Mammary microvascular endothelial cell (primary cell): Measurements from ENCODE around the gene VKORC1L1. TPM values are rescaled to one million over a fixed set of nuclear protein-coding genes. Genes with fewer than 3 reads are reported as not detected.

Experiments used
- total RNA-seq: library from RNA; depleted of rRNA; stranded (reverse); fragments of >200 nt; gene quantifications from 2 replicates; pipeline ENCODE4 v1.2.3, GENCODE V29; 2015

The VKORC1L1 gene
- total RNA-seq = 19.4 and 20.5 TPM in 2 replicates

DNA sequence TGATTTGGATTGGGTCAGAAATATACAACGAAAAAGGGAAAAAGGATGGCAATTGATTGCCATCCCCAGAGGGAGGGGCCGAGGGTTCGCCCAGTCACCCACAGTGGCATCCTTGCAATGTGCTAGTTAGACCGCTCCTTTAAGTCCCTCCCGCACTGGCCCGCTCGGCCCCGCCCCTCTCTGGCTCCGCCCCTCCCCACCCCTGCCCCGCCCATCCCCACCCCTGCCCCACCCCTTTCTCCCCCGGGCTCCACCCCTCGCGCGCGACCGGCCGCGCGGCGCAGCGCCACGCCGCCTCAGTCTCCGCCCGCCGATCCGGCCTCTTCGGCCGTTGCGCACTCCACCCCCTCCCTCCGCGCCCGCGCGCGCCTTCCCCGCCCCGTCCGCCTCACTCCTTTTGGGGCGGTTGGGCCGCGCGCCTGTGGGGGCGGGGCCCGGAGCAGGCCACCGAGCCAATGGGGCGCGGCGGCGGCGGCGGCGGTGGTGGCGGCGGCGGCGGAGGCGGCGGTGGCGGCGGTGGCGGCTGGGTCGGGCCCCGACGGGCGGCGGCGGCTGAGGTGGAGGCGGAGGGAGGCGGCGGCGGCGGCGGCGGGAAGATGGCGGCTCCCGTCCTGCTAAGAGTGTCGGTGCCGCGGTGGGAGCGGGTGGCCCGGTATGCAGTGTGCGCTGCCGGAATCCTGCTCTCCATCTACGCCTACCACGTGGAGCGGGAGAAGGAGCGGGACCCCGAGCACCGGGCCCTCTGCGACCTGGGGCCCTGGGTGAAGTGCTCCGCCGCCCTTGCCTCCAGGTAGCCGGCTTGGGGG is at the start of gene VKORC1L1:
Gene VKORC1L1 (plus strand): TSS at position 299 of the 806 bp plus-strand sequence. CDS start 298 bp downstream, at position 597.

DNA sequence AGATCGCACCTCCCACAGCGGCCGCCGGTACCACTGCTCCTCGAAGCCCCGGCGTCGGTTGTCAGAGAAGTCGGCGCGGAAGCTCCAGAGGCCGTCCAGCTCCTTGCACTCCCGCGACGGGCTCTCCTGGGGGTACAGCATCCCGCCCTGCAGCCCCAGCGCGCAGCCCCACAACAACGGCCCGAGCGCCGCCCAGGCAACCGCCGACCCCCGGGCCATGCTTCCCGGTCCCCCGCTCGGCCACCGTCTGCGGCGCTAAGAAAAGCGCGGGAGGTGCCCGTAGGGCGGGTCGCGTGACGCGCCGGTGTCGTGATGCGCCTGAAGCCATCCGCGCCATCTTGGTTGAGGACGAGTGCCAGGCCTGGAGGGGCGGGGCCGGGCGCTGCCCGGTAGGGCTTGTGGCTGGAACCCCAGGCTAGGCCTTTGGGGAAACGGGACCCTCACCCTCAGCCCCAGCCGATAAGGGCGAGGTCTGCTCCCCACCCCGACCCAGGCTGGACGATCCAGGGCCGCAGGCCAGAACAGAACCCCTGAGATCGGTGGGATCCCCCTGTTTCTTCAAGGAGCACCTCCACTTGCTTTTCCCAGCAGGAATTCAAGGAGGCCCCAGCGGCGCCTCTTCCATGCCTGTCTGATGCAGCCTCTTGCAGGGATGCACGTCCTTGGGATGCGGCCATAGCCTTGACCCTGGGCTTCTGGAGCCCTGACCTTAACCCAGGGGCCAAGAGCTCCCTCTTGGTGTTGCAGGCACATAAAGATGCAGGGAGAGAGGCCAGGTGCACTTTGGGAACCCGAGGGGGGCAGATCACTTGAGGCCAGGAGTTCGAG is 109.3 kb downstream of the VKORC1L1 start, which contains the start of gene GUSB:
Gene GUSB (minus strand): TSS at position 249 of the 828 bp plus-strand sequence. CDS start 30 bp downstream, at position 219.

Other genes starting within 250 kb of the VKORC1L1 start
- 20.6 and 29.0 TPM in 2 replicates for gene GUSB, start 109.1 kb downstream of the VKORC1L1 start, total RNA-seq
- gene ASL, start 202.7 kb downstream of the VKORC1L1 start, total RNA-seq = 74.7 and 87.2 TPM in 2 replicates
- gene CRCP, start 241.8 kb downstream of the VKORC1L1 start, total RNA-seq = 26.7 and 26.9 TPM in 2 replicates